HUES48 (cell line): ENCODE results near the gene WDFY4.

Experiments
- H3K27ac ChIP-seq: one replicate; pipeline ENCODE4 v1.7.0; 2013; ENCODE audit warnings: low read depth, low read length, inconsistent platforms
- H3K27me3 ChIP-seq: 2 replicates; pipeline ENCODE4 v1.6.1; 2013; ENCODE audit warnings: mild to moderate bottlenecking, low read length; ENCODE audit not compliant: control insufficient read depth, insufficient read depth
- H3K36me3 ChIP-seq: 2 replicates; pipeline ENCODE4 v1.6.1; 2013; ENCODE audit warnings: low read length; ENCODE audit not compliant: control insufficient read depth, insufficient read depth
- H3K4me1 ChIP-seq: 2 replicates; pipeline ENCODE4 v1.6.1; 2013; ENCODE audit warnings: mild to moderate bottlenecking, low read length; ENCODE audit not compliant: control insufficient read depth, insufficient read depth
- H3K4me3 ChIP-seq: 2 replicates; pipeline ENCODE4 v1.5.1; 2013; ENCODE audit warnings: mild to moderate bottlenecking, low read depth, low read length
- H3K9ac ChIP-seq: 2 replicates; pipeline ENCODE4 v1.6.1; 2013; ENCODE audit warnings: mild to moderate bottlenecking, low read depth, low read length, moderate library complexity
- H3K9me3 ChIP-seq: 2 replicates; pipeline ENCODE4 v1.6.1; 2013; ENCODE audit warnings: low read length; ENCODE audit not compliant: control insufficient read depth, insufficient read depth

Gene WDFY4

GRCh38 chr10:48677625-48678024 lies 7.0 kb upstream of the WDFY4 start:
- no peak overlapping the region for H3K27ac ChIP-seq
- H3K4me1 ChIP-seq: no peaks in the 10 kb centered on the region
- 0 out of 2 replicates have a peak, but pooled peaks cover 2% of the 10 kb centered on the region for H3K9me3 ChIP-seq
- no peaks in the 10 kb centered on the region for H3K27me3 ChIP-seq
- no peak overlapping the region for H3K4me3 ChIP-seq
- H3K9ac ChIP-seq: no peak overlapping the region
- H3K36me3 ChIP-seq: no peaks in the 10 kb centered on the region

- Histone ChIP-seq H3K27ac (no peak overlapping the region), H3K4me1 (no peaks in the 10 kb centered on the region), H3K9me3 (0 out of 2 replicates have a peak, but pooled peaks cover 2% of the 10 kb centered on the region), H3K9ac (no peak overlapping the region), H3K4me3 (no peak overlapping the region), H3K36me3 (no peaks in the 10 kb centered on the region), H3K27me3 (no peaks in the 10 kb centered on the region)
These were observed 6.6 kb upstream of the WDFY4 start for GRCh38 chr10:48678041-48678440.

- Histone ChIP-seq H3K27ac (no peak overlapping the region), H3K9ac (no peak overlapping the region), H3K27me3 (no peaks in the 10 kb centered on the region), H3K4me1 (no peaks in the 10 kb centered on the region), H3K36me3 (no peaks in the 10 kb centered on the region), H3K9me3 (0 out of 2 replicates have a peak, but pooled peaks cover 2% of the 10 kb centered on the region), H3K4me3 (no peak overlapping the region)
These were observed 2.9 kb upstream of the WDFY4 start for GRCh38 chr10:48681740-48682139.

DNA sequence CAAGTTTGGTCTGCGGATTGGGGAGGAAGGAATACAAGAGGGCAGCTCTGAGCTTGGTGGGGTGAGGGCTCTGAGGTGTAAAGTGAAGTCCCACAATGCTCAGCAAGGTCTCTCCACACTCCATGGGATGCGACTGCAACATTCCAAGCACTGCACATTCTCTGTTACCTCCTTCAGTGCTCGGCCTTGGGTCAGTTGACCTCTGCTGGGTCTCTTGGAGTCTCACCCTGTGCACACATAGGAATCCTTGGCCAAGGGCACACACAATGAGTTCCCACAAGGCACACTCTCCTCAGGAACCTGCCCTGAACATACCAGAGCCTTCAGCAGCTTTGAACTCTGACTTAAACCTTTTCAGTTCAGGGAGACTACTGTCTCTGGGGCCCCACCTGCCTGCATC lies 2.4 kb upstream of the WDFY4 start:
- H3K36me3 ChIP-seq: no peaks in the 10 kb centered on the region
- 0 out of 2 replicates have a peak, but pooled peaks cover 2% of the 10 kb centered on the region for H3K9me3 ChIP-seq
- H3K27me3 ChIP-seq: no peaks in the 10 kb centered on the region
- no peak overlapping the region for H3K27ac ChIP-seq
- no peak overlapping the region for H3K4me3 ChIP-seq
- no peak overlapping the region for H3K9ac ChIP-seq
- no peaks in the 10 kb centered on the region for H3K4me1 ChIP-seq

- H3K9ac ChIP-seq: no peak overlapping the region
- H3K27ac ChIP-seq: no peak overlapping the region
- no peak overlapping the region for H3K4me3 ChIP-seq
- no peaks in the 10 kb centered on the region for H3K27me3 ChIP-seq
- H3K36me3 ChIP-seq: no peaks in the 10 kb centered on the region
- H3K9me3 ChIP-seq: no peaks in the 10 kb centered on the region
- H3K4me1 ChIP-seq: no peaks in the 10 kb centered on the region
These were observed 1.2 kb upstream of the WDFY4 start for GRCh38 chr10:48683424-48683823.

GRCh38 chr10:48683868-48684267 lies 805 bp upstream of the WDFY4 start:
- H3K9me3 ChIP-seq: no peaks in the 10 kb centered on the region
- H3K27ac ChIP-seq: no peak overlapping the region
- no peak overlapping the region for H3K4me3 ChIP-seq
- no peak overlapping the region for H3K9ac ChIP-seq
- H3K27me3 ChIP-seq: no peaks in the 10 kb centered on the region
- H3K36me3 ChIP-seq: no peaks in the 10 kb centered on the region
- H3K4me1 ChIP-seq: no peaks in the 10 kb centered on the region

DNA sequence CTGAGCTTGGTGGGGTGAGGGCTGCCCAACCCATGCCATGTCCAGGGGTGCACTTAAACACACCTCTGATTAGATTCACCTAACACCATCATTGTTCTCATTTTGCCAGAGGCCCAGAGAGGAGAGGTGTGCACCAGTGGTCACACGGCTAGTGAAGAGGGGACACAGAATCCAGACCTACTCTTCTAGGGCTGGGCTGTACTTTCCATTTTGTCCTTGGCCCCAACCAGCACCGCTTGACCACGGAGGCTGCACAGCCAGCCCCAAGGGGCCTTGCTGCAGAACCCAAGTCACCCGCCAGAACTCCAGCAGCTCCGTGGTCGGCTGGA lies 246 bp upstream of the WDFY4 start:
- H3K9ac ChIP-seq: no peak overlapping the region
- H3K4me3 ChIP-seq: no peak overlapping the region
- no peaks in the 10 kb centered on the region for H3K9me3 ChIP-seq
- no peaks in the 10 kb centered on the region for H3K4me1 ChIP-seq
- no peaks in the 10 kb centered on the region for H3K27me3 ChIP-seq
- no peak overlapping the region for H3K27ac ChIP-seq
- H3K36me3 ChIP-seq: no peaks in the 10 kb centered on the region

- no peak overlapping the region for H3K9ac ChIP-seq
- no peak overlapping the region for H3K27ac ChIP-seq
These were observed 1.1 kb downstream of the WDFY4 start for GRCh38 chr10:48685731-48686130.

GRCh38 chr10:48690791-48691660 lies 6.4 kb downstream of the WDFY4 start:
- H3K36me3 ChIP-seq: no peaks in the 10 kb centered on the region
- H3K4me3 ChIP-seq: no peak overlapping the region
- no peaks in the 10 kb centered on the region for H3K4me1 ChIP-seq
- no peak overlapping the region for H3K27ac ChIP-seq
- H3K9ac ChIP-seq: no peak overlapping the region
- H3K9me3 ChIP-seq: no peaks in the 10 kb centered on the region
- H3K27me3 ChIP-seq: no peaks in the 10 kb centered on the region

More at GRCh38 chr10:48685731-48686130, 1.1 kb downstream of the WDFY4 start:
- Histone ChIP-seq H3K9me3 (no peaks in the 10 kb centered on the region), H3K36me3 (no peaks in the 10 kb centered on the region), H3K4me1 (no peaks in the 10 kb centered on the region), H3K4me3 (no peak overlapping the region), H3K27me3 (no peaks in the 10 kb centered on the region)

GRCh38 chr10:48691812-48692528 lies 7.3 kb downstream of the WDFY4 start:
- H3K4me1 ChIP-seq: no peaks in the 10 kb centered on the region
- no peak overlapping the region for H3K9ac ChIP-seq
- H3K4me3 ChIP-seq: no peak overlapping the region
- H3K27ac ChIP-seq: no peak overlapping the region
- H3K9me3 ChIP-seq: no peaks in the 10 kb centered on the region
- no peaks in the 10 kb centered on the region for H3K27me3 ChIP-seq
- H3K36me3 ChIP-seq: no peaks in the 10 kb centered on the region

DNA sequence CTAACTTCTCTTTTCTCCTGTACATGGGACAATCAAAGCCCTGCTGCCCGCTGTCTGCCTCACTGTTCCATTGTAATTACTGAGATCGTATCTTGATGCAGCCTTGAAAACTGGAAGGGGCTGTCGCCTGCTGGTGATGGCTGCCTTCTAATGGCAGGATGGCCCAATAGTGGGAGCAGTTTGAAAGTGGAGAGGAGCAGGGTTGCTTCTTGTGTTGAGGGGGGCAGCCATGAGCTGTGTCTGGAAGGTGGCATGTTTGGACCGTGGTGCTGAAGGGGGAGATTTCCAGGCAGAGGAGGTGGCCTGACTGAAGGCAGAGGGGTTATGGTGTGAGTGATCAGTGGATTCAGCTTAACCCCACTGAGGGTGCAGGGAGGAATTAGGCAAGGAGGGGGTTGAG lies 8.1 kb downstream of the WDFY4 start:
- Histone ChIP-seq H3K27ac (no peak overlapping the region), H3K4me1 (no peaks in the 10 kb centered on the region), H3K27me3 (no peaks in the 10 kb centered on the region), H3K9ac (no peak overlapping the region), H3K36me3 (no peaks in the 10 kb centered on the region), H3K9me3 (no peaks in the 10 kb centered on the region), H3K4me3 (no peak overlapping the region)
